Fibroblast of lung (primary cell): Measurements from ENCODE around the gene SLC26A2.

Experiments
- EZH2 ChIP-seq: IDR thresholded peaks from 2 replicates; pipeline ENCODE4 v1.5.1; 2012; ENCODE audit warnings: low read length, control low read depth, mild to moderate bottlenecking; ENCODE audit errors: missing control alignments
- TF ChIP-seq, protein P1 (sequence below), 2 donors: IDR thresholded peaks in 1 of 2; conservative IDR thresholded peaks in 1 of 2; 1 replicate in 1 of 2; 2 replicates in 1 of 2; pipeline ENCODE4 v1.5.1; 2011 to 2012; ENCODE audit warnings: low read length in 2 of 2, control low read depth in 1 of 2, inconsistent platforms in 1 of 2, low read depth in 1 of 2, mild to moderate bottlenecking in 1 of 2

DNA sequence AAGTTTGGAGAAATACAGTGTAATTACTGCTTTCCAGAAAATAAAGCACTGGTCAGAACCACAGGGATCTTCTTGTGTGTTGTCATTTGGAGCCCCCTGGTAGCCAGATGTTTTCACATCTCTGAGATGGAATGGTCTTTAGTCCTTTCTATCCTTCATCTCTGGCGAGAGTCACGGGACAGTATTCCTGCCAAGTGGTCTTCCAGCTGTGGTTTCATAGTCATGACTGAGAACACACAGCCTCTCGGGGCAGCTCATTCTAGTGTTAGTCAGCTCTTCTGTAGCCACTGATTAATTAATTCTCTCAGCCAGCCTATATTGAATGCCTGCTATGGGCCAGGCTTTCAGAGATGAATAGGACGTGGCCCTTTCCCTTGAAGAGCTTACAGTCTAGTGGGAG lies 74.1 kb downstream of the SLC26A2 start:
- TF ChIP-seq, protein P1, sequence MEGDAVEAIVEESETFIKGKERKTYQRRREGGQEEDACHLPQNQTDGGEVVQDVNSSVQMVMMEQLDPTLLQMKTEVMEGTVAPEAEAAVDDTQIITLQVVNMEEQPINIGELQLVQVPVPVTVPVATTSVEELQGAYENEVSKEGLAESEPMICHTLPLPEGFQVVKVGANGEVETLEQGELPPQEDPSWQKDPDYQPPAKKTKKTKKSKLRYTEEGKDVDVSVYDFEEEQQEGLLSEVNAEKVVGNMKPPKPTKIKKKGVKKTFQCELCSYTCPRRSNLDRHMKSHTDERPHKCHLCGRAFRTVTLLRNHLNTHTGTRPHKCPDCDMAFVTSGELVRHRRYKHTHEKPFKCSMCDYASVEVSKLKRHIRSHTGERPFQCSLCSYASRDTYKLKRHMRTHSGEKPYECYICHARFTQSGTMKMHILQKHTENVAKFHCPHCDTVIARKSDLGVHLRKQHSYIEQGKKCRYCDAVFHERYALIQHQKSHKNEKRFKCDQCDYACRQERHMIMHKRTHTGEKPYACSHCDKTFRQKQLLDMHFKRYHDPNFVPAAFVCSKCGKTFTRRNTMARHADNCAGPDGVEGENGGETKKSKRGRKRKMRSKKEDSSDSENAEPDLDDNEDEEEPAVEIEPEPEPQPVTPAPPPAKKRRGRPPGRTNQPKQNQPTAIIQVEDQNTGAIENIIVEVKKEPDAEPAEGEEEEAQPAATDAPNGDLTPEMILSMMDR (conservative IDR thresholded peaks at IDR 0.05 in 1 of 2, IDR thresholded peaks at IDR 0.05 in 1 of 2; ENCODE audit: low read depth in 1 of 2, low read length in 2 of 2): no peak
- no peak for TF ChIP-seq EZH2
